ENCODE results near the gene CTNNA1. TPM values are rescaled to one million over a fixed set of nuclear protein-coding genes. Genes with fewer than 3 reads are reported as not detected.

Gene CTNNA1
- polyA plus RNA-seq, 1 experiment, result 140 TPM

- no peak overlapping the region for H3K27ac ChIP-seq (ENCODE audit: low read depth, low read length)
- H3K27me3 ChIP-seq (ENCODE audit: control insufficient read depth, insufficient read depth, low read length), result no peaks in the 10 kb centered on the region
- CTCF ChIA-PET, result no interaction called here
- no peak overlapping the region for H3K4me3 ChIP-seq (ENCODE audit: low read depth, low read length)
- H3K9me3 ChIP-seq (ENCODE audit: control insufficient read depth, insufficient read depth, low read length), result no peaks in the 10 kb centered on the region
- DNase-seq (ENCODE audit: low read depth, low spot score), result no peak
- no peak for TF ChIP-seq CTCF (IDR thresholded peaks at IDR 0.05; ENCODE audit: low read depth, low read length)
- POLR2A ChIA-PET, result no interaction called here
Observed at GRCh38 chr5:138884094-138884493, 130.9 kb downstream of the CTNNA1 start.

- TF ChIP-seq CTCF (IDR thresholded peaks at IDR 0.05; ENCODE audit: low read depth, low read length), result no peak
- Histone ChIP-seq H3K9me3 (ENCODE audit: control insufficient read depth, insufficient read depth, low read length) (no peaks in the 10 kb centered on the region), H3K4me3 (ENCODE audit: low read depth, low read length) (no peak overlapping the region), H3K27me3 (ENCODE audit: control insufficient read depth, insufficient read depth, low read length) (no peaks in the 10 kb centered on the region), H3K27ac (ENCODE audit: low read depth, low read length) (no peak overlapping the region)
- CTCF ChIA-PET, result no interaction called here
- DNase-seq (ENCODE audit: low read depth, low spot score), result no peak
- POLR2A ChIA-PET, result no interaction called here
Observed at GRCh38 chr5:138884554-138884953, 131.3 kb downstream of the CTNNA1 start.

GRCh38 chr5:138889994-138890393, 136.8 kb downstream of the CTNNA1 start:
- no peak for TF ChIP-seq CTCF (IDR thresholded peaks at IDR 0.05; ENCODE audit: low read depth, low read length)
- Histone ChIP-seq H3K27me3 (ENCODE audit: control insufficient read depth, insufficient read depth, low read length) (no peaks in the 10 kb centered on the region), H3K27ac (ENCODE audit: low read depth, low read length) (no peak overlapping the region), H3K9me3 (ENCODE audit: control insufficient read depth, insufficient read depth, low read length) (peaks cover 3% of the 10 kb centered on the region; the same call in 1 of the 2 replicates), H3K4me3 (ENCODE audit: low read depth, low read length) (no peak overlapping the region)
- POLR2A ChIA-PET, result no interaction called here
- CTCF ChIA-PET, result no interaction called here
- no peak for DNase-seq (ENCODE audit: low read depth, low spot score)

- ChIA-PET POLR2A (no interaction called here), CTCF (interaction anchor here (0.5 kb wide), 1 partner anchor 364 kb away, joined by 4 read pairs; no protein-coding TSS in a partner anchor)
- DNase-seq (ENCODE audit: low read depth, low spot score), result no peak
- Histone ChIP-seq H3K27ac (ENCODE audit: low read depth, low read length) (no peak overlapping the region), H3K27me3 (ENCODE audit: control insufficient read depth, insufficient read depth, low read length) (no peaks in the 10 kb centered on the region), H3K4me3 (ENCODE audit: low read depth, low read length) (no peak overlapping the region), H3K9me3 (ENCODE audit: control insufficient read depth, insufficient read depth, low read length) (peaks cover 3% of the 10 kb centered on the region; the same call in 1 of the 2 replicates)
- no peak for TF ChIP-seq CTCF (IDR thresholded peaks at IDR 0.05; ENCODE audit: low read depth, low read length)
Observed at GRCh38 chr5:138890644-138891043, 137.4 kb downstream of the CTNNA1 start.

- Histone ChIP-seq H3K9me3 (ENCODE audit: control insufficient read depth, insufficient read depth, low read length) (no peaks in the 10 kb centered on the region), H3K27ac (ENCODE audit: low read depth, low read length) (no peak overlapping the region), H3K27me3 (ENCODE audit: control insufficient read depth, insufficient read depth, low read length) (no peaks in the 10 kb centered on the region), H3K4me3 (ENCODE audit: low read depth, low read length) (no peak overlapping the region)
- ChIA-PET POLR2A (no interaction called here), CTCF (no interaction called here)
- no peak for TF ChIP-seq CTCF (IDR thresholded peaks at IDR 0.05; ENCODE audit: low read depth, low read length)
- no peak for DNase-seq (ENCODE audit: low read depth, low spot score)
Observed at GRCh38 chr5:138895918-138896317, 142.7 kb downstream of the CTNNA1 start.
